H9 (cell line): ENCODE results near the gene FBRSL1. TPM values are rescaled to one million over a fixed set of nuclear protein-coding genes. Genes with fewer than 3 reads are reported as not detected.

ENCODE experiments used
- DNase-seq: peaks from one replicate; pipeline ENCODE4 v3.0.0-alpha.2; 2017
- H2AFZ ChIP-seq: one replicate; pipeline ENCODE4 v1.6.1; 2013; ENCODE audit warnings: mild to moderate bottlenecking, low read length, control low read depth, moderate library complexity
- H2AK5ac ChIP-seq: 2 replicates; pipeline ENCODE4 v1.6.1; 2013; ENCODE audit warnings: low read length, control low read depth, mixed read lengths; ENCODE audit not compliant: insufficient read length
- H2BK120ac ChIP-seq: one replicate; pipeline ENCODE4 v1.6.1; 2013; ENCODE audit warnings: low read depth, mild to moderate bottlenecking, low read length, control low read depth, inconsistent platforms; ENCODE audit not compliant: poor library complexity, severe bottlenecking
- H2BK12ac ChIP-seq: 2 replicates; pipeline ENCODE4 v1.6.1; 2013; ENCODE audit warnings: low read length, control low read depth, mixed read lengths, low read depth; ENCODE audit not compliant: insufficient read length
- H2BK15ac ChIP-seq: 2 replicates; pipeline ENCODE4 v1.6.1; 2013; ENCODE audit warnings: low read depth, low read length, control low read depth
- H2BK20ac ChIP-seq: one replicate; pipeline ENCODE4 v1.6.1; 2013; ENCODE audit warnings: low read depth, mild to moderate bottlenecking, low read length, control low read depth, inconsistent platforms; ENCODE audit not compliant: poor library complexity, severe bottlenecking
- H2BK5ac ChIP-seq: 2 replicates; pipeline ENCODE4 v1.6.1; 2013; ENCODE audit warnings: low read length, control low read depth, mixed read lengths; ENCODE audit not compliant: insufficient read length
- H3K14ac ChIP-seq: 2 replicates; pipeline ENCODE4 v1.6.1; 2013; ENCODE audit warnings: low read length, control low read depth; ENCODE audit not compliant: insufficient read depth
- H3K18ac ChIP-seq: 2 replicates; pipeline ENCODE4 v1.6.1; 2013; ENCODE audit warnings: low read depth, mild to moderate bottlenecking, mixed read lengths, low read length, control low read depth; ENCODE audit not compliant: insufficient read length
- H3K23ac ChIP-seq: 2 replicates; pipeline ENCODE4 v1.6.1; 2013; ENCODE audit warnings: low read length, control low read depth, mixed read lengths, low read depth; ENCODE audit not compliant: insufficient read length
- H3K23me2 ChIP-seq: 2 replicates; pipeline ENCODE4 v1.6.1; 2013; ENCODE audit warnings: low read depth, mild to moderate bottlenecking, mixed read lengths, low read length, control low read depth; ENCODE audit not compliant: insufficient read length, poor library complexity, severe bottlenecking
- H3K27ac ChIP-seq: 2 replicates; pipeline ENCODE4 v1.5.1; 2013; ENCODE audit warnings: low read length, control low read depth, mixed read lengths, low read depth; ENCODE audit not compliant: insufficient read length
- H3K27me3 ChIP-seq: 2 replicates; pipeline ENCODE4 v1.6.1; 2013; ENCODE audit warnings: low read length, control low read depth, inconsistent platforms; ENCODE audit not compliant: insufficient read depth
- H3K4ac ChIP-seq: 2 replicates; pipeline ENCODE4 v1.6.1; 2013; ENCODE audit warnings: low read depth, mild to moderate bottlenecking, control low read depth, inconsistent platforms, low read length, moderate library complexity
- H3K4me1 ChIP-seq: 2 replicates; pipeline ENCODE4 v1.6.1; 2013; ENCODE audit warnings: low read length, control low read depth, inconsistent platforms; ENCODE audit not compliant: insufficient read depth
- H3K4me2 ChIP-seq: 2 replicates; pipeline ENCODE4 v1.6.1; 2013; ENCODE audit warnings: low read length, control low read depth, mixed read lengths; ENCODE audit not compliant: insufficient read length, insufficient read depth
- H3K56ac ChIP-seq: 2 replicates; pipeline ENCODE4 v1.6.1; 2013; ENCODE audit warnings: low read depth, mild to moderate bottlenecking, mixed read lengths, low read length, control low read depth; ENCODE audit not compliant: insufficient read length
- H3K79me1 ChIP-seq: 2 replicates; pipeline ENCODE4 v1.6.1; 2013; ENCODE audit warnings: low read depth, mild to moderate bottlenecking, moderate library complexity, low read length, control low read depth, inconsistent platforms; ENCODE audit not compliant: insufficient read depth, poor library complexity, severe bottlenecking
- H3K79me2 ChIP-seq: 2 replicates; pipeline ENCODE4 v1.6.1; 2013; ENCODE audit warnings: low read length, control low read depth, inconsistent platforms; ENCODE audit not compliant: insufficient read depth
- H3K9ac ChIP-seq: 2 replicates; pipeline ENCODE4 v1.6.1; 2013; ENCODE audit warnings: low read length, control low read depth, mixed read lengths; ENCODE audit not compliant: insufficient read length; ENCODE audit errors: extremely low read depth
- H3K9me3 ChIP-seq: one replicate; pipeline ENCODE4 v1.6.1; 2013; ENCODE audit warnings: low read depth, low read length, inconsistent platforms; ENCODE audit not compliant: control insufficient read depth
- H3T11ph ChIP-seq: one replicate; pipeline ENCODE4 v1.6.1; 2013; ENCODE audit warnings: mild to moderate bottlenecking, low read length, control low read depth, inconsistent platforms
- H4K20me1 ChIP-seq: one replicate; pipeline ENCODE4 v1.6.1; 2013; ENCODE audit not compliant: control insufficient read depth, insufficient read length, insufficient read depth
- H4K5ac ChIP-seq: 2 replicates; pipeline ENCODE4 v1.6.1; 2013; ENCODE audit warnings: low read depth, mild to moderate bottlenecking, mixed read lengths, low read length, control low read depth; ENCODE audit not compliant: insufficient read length
- H4K8ac ChIP-seq: replicated peaks from 2 replicates; pipeline ENCODE4 v1.6.1; 2013; ENCODE audit warnings: low read length, control low read depth, mixed read lengths, low read depth; ENCODE audit not compliant: insufficient read length
- H4K91ac ChIP-seq: 2 replicates; pipeline ENCODE4 v1.6.1; 2013; ENCODE audit warnings: low read depth, mild to moderate bottlenecking, moderate library complexity, mixed read lengths, low read length, control low read depth; ENCODE audit not compliant: insufficient read length
- H3K27ac Mint-ChIP-seq, 3 experiments: 2 replicates in 2 of 3; 3 replicates in 1 of 3; pipeline ENCODE4 v1.8.0; 2020 to 2021; ENCODE audit warnings: mixed read lengths in 3 of 3, mild to moderate bottlenecking in 1 of 3, moderate library complexity in 1 of 3
- H3K27me3 Mint-ChIP-seq: 2 replicates; pipeline ENCODE4 v1.8.0; 2021; ENCODE audit warnings: low read depth, mild to moderate bottlenecking, moderate library complexity, mixed read lengths
- H3K36me3 Mint-ChIP-seq, 3 experiments: 2 replicates in 2 of 3; 3 replicates in 1 of 3; pipeline ENCODE4 v1.8.0; 2020 to 2021; ENCODE audit warnings: low read depth in 3 of 3, mixed read lengths in 3 of 3; ENCODE audit not compliant: insufficient read depth in 1 of 3
- H3K4me1 Mint-ChIP-seq, 2 experiments: 2 replicates each; pipeline ENCODE4 v1.8.0; 2020; ENCODE audit warnings: mixed read lengths in 2 of 2
- H3K4me3 Mint-ChIP-seq, 2 experiments: 2 replicates in 1 of 2; 3 replicates in 1 of 2; pipeline ENCODE4 v1.8.0; 2020 to 2021; ENCODE audit warnings: mild to moderate bottlenecking in 2 of 2, mixed read lengths in 2 of 2, moderate library complexity in 1 of 2
- H3K9me3 Mint-ChIP-seq, 2 experiments: 2 replicates in 1 of 2; 3 replicates in 1 of 2; pipeline ENCODE4 v1.8.0; 2020; ENCODE audit warnings: mild to moderate bottlenecking in 2 of 2, mixed read lengths in 2 of 2, moderate library complexity in 1 of 2
- CTCF ChIP-seq: fragments of 200-600 bp; sonication (generic); conservative IDR thresholded peaks from 3 replicates; pipeline ENCODE4 v1.8.0; 2021; ENCODE audit warnings: antibody characterized with exemption, mild to moderate bottlenecking
- WGBS: extraction: QIAGEN DNeasy Blood & Tissue Kit; methylation state at CpG from one replicate; pipeline ENCODE4 v1.1.7; 2013; ENCODE audit warnings: missing lambda C conversion rate, low lambda C conversion rate, mixed read lengths; ENCODE audit not compliant: insufficient read length; ENCODE audit errors: extremely low coverage; 5-methylcytosine and 5-hydroxymethylcytosine counted together
- total RNA-seq: library from RNA; stranded (reverse); gene quantifications from 2 replicates; pipeline ENCODE4 v1.2.1, GENCODE V29; 2021

Gene FBRSL1
- total RNA-seq, 1 experiment from 2014 or later: 90.8 TPM

- no peak overlapping the region for H2BK20ac ChIP-seq
- Mint-ChIP-seq H3K36me3 (peaks cover 0 to 8% (median 8%) of the 10 kb centered on the region in 3 experiments; a peak in 5 of 7 replicates), H3K4me3 (no peak overlapping the region), H3K4me1 (peaks cover 0 to 8% of the 10 kb centered on the region in 2 experiments; a peak in 2 of 4 replicates), H3K27me3 (peaks cover 94% of the 10 kb centered on the region), H3K9me3 (peaks cover 8 to 19% of the 10 kb centered on the region in 2 experiments; a peak in 4 of 5 replicates), H3K27ac (no peak overlapping the region)
- TF ChIP-seq CTCF: no peak
- H3T11ph ChIP-seq: no peak overlapping the region
- H2BK5ac ChIP-seq: no peak overlapping the region
- no peaks in the 10 kb centered on the region for H3K79me1 ChIP-seq
- no peak overlapping the region for H3K4ac ChIP-seq
- no peak overlapping the region for H2AK5ac ChIP-seq
- H3K4me2 ChIP-seq: no peak overlapping the region
- H2BK120ac ChIP-seq: no peak overlapping the region
- H3K27me3 ChIP-seq: peaks cover 22% of the 10 kb centered on the region; the same call in 1 of the 2 replicates
- no peak overlapping the region for H4K91ac ChIP-seq
- H4K20me1 ChIP-seq: no peaks in the 10 kb centered on the region
- H3K79me2 ChIP-seq: no peaks in the 10 kb centered on the region
- no peaks in the 10 kb centered on the region for H3K9me3 ChIP-seq
- H2BK15ac ChIP-seq: no peak overlapping the region
- no CpG with 5 or more reads among the region's 35 CpGs for WGBS
- no peak overlapping the region for H3K18ac ChIP-seq
- no peak overlapping the region for H2BK12ac ChIP-seq
- DNase-seq: no peak
- no peak overlapping the region for H3K27ac ChIP-seq
- no peak overlapping the region for H2AFZ ChIP-seq
- no peak overlapping the region for H4K8ac ChIP-seq
- no peaks in the 10 kb centered on the region for H3K4me1 ChIP-seq
- no peaks in the 10 kb centered on the region for H3K23me2 ChIP-seq
- no peak overlapping the region for H3K23ac ChIP-seq
- no peak overlapping the region for H3K56ac ChIP-seq
- no peak overlapping the region for H3K14ac ChIP-seq
- H3K9ac ChIP-seq: no peak overlapping the region
- no peak overlapping the region for H4K5ac ChIP-seq
Measured at GRCh38 chr12:132451172-132451835, 38.6 kb upstream of the FBRSL1 start.
